ENCODE data around the gene SPRED2.
"Not testable (repeated sequence)": the region's sequence is repeated elsewhere in the genome, so short reads cannot be mapped to it uniquely, and the experiment has no call there.

The SPRED2 gene

GRCh38 chr2:65349863-65350262 lies 82.5 kb downstream of the SPRED2 start:
- in situ Hi-C loops (cut with MboI; ENCODE audit: low sequenced_read_pairs): no loop called here

- in situ Hi-C loops (cut with MboI; ENCODE audit: low sequenced_read_pairs): no loop called here
Observed at GRCh38 chr2:65347913-65348312, 84.5 kb downstream of the SPRED2 start.

DNA sequence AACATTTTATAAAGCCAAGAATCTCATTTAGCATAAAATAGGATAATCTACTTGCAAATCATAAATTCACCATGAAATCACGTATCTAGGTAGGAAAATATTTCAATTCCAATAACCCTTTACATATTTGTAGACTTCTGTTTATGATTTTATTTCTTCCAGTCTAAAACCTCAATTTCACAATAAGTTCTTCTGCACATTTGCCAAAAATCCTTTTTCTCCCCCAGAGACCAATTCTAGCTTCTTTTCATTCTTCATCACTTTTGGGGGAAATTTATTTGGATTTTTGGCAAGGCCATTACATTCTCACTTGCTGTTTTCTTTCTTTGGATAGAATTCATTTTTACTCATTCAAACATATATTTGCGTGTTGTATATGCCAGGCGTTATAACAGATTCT lies 86.8 kb downstream of the SPRED2 start:
- in situ Hi-C loops (cut with MboI; ENCODE audit: low sequenced_read_pairs): no loop called here

GRCh38 chr2:65344689-65345088 lies 87.7 kb downstream of the SPRED2 start:
- in situ Hi-C loops (cut with MboI; ENCODE audit: low sequenced_read_pairs): no loop called here

DNA sequence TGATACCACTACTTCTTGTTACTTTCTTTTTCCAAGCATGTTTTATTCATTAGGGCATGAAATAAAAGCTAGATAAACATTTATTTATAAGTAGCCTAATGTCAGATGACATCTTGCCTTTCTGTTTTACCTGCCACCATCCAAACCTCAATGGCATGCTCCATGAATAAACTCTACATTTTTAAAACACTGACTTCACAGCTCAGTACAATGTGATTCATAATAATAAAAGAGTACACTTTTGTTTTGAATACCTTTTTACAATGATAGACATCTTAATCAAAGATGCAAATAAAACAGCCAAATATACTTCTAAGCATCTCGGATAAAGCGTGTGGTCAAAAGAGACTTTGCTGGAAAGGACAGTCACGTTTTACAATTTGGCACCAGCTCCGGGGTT lies 88.2 kb downstream of the SPRED2 start:
- in situ Hi-C loops (cut with MboI; ENCODE audit: low sequenced_read_pairs): no loop called here

GRCh38 chr2:65343386-65343785 lies 89.0 kb downstream of the SPRED2 start:
- in situ Hi-C loops (cut with MboI; ENCODE audit: low sequenced_read_pairs): no loop called here

DNA sequence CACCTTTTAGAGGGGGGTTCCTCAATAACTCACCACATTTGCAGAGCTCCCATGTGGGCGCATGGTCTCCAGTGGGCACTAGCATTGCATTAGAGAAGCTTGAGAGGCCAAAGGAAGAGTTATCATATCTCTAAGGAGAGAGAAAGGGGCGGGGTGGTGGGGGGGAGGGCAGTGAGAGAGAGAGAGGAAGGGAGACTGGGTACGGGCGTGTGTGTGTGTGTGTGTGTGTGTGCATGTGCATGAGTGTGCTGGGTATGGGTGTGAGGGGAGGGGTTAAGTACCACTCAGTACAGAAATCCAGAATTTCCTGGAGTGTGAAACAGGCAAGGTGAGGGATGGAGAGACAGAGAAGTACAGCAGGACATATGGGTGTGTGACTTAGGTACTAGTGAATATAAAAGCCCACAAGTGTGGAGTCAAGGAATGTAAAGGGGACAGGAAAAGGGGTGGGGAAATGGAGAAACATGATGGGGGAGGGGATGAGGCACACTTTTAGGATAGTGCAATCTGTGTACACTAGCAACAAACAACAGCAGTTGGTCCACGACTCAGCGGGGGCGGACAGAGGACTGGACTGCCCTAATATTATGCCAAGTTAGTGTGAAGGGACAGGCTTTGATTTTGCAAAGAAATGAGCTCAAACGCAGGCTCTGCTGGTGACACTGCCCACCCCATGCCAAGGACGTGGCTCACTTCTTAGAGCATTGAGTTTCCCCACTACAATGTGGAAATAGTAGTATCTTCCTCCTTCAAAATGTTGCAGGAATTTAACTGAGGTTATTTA lies 91.3 kb downstream of the SPRED2 start:
- in situ Hi-C loops (cut with MboI; ENCODE audit: low sequenced_read_pairs): no loop called here

GRCh38 chr2:65339648-65340047 lies 92.8 kb downstream of the SPRED2 start:
- in situ Hi-C loops (cut with MboI; ENCODE audit: low sequenced_read_pairs): no loop called here

GRCh38 chr2:65338830-65339495 lies 93.4 kb downstream of the SPRED2 start:
- in situ Hi-C loops (cut with MboI; ENCODE audit: low sequenced_read_pairs): not testable (repeated sequence)

DNA sequence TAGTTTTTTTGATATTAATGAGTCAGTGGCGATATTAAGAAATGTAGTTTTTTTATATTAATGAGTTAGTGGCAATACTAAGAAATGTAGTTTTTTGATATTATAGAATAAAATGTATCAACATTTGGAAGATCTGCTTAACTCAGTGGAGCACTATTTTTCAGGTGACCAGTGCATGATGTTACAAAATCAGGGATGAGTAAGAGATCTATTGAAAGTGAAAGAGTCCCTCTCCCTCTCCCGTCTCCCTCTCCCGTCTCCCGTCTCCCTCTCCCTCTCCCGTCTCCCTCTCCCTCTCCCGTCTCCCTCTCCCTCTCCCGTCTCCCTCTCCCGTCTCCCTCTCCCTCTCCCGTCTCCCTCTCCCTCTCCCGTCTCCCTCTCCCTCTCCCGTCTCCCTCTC lies 94.5 kb downstream of the SPRED2 start:
- in situ Hi-C loops (cut with MboI; ENCODE audit: low sequenced_read_pairs): not testable (repeated sequence)

DNA sequence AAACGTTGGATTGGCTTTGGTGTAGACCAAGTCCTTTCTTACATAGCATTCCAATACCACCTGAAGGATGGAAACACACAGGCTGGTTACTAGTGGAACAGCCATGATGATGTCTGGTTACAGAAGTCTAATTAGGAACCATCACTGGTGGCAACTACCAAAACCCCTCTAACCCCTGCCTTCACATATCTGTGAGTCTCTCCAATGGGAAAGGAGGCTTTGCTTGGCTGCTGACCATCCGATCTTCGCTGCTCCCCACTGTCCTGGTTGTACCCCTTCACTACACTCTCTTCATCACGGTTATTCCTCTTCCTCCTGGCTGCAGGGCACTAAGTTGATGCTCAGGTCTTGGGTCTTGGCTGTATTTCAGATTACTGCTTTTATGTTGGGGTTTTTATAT lies 97.7 kb downstream of the SPRED2 start:
- in situ Hi-C loops (cut with MboI; ENCODE audit: low sequenced_read_pairs): no loop called here

DNA sequence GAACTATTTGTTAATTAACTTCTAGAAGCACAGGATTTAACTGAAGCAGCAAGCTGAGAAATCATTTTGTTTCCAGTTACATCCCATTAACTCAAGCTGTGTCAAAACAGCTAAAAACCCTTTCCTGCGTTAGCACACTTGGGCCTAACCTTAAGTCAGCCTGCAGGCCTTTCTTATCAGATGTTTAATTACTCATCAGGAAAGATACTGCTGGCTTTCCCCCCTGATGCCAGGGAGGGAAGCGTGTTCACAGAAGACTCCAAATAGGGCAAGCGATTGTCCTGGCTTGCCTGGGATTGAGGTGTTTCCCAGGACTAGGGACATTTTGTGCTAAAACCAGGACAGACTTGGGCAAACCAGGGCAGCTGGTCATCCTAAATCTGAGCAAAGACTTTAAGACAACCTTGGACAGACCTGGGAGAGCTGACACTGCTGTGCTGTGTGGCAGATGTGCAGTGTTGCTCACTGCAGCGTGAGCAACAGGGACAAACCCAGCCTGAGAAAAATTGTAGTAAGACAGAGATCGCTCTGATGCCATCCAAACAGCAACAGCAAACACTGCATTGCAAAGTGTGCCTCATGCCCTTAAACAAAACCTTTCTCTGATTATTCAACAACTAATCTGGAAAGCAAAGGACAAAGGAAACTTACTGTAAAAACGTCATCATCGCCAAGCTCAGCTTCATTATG lies 100.9 kb downstream of the SPRED2 start:
- in situ Hi-C loops (cut with MboI; ENCODE audit: low sequenced_read_pairs): no loop called here

GRCh38 chr2:65329525-65329924 lies 102.9 kb downstream of the SPRED2 start:
- in situ Hi-C loops (cut with MboI; ENCODE audit: low sequenced_read_pairs): no loop called here

- in situ Hi-C loops (cut with MboI; ENCODE audit: low sequenced_read_pairs): no loop called here
Observed at GRCh38 chr2:65326276-65326675, 106.1 kb downstream of the SPRED2 start.

GRCh38 chr2:65325066-65325465 lies 107.3 kb downstream of the SPRED2 start:
- in situ Hi-C loops (cut with MboI; ENCODE audit: low sequenced_read_pairs): no loop called here

GRCh38 chr2:65320946-65321345 lies 111.5 kb downstream of the SPRED2 start:
- in situ Hi-C loops (cut with MboI; ENCODE audit: low sequenced_read_pairs): no loop called here

- in situ Hi-C loops (cut with MboI; ENCODE audit: low sequenced_read_pairs): no loop called here
Observed at GRCh38 chr2:65320042-65320725, 112.2 kb downstream of the SPRED2 start.

GRCh38 chr2:65319674-65320041 lies 112.7 kb downstream of the SPRED2 start:
- in situ Hi-C loops (cut with MboI; ENCODE audit: low sequenced_read_pairs): no loop called here

- in situ Hi-C loops (cut with MboI; ENCODE audit: low sequenced_read_pairs): no loop called here
Observed at GRCh38 chr2:65319072-65319673, 113.2 kb downstream of the SPRED2 start.

DNA sequence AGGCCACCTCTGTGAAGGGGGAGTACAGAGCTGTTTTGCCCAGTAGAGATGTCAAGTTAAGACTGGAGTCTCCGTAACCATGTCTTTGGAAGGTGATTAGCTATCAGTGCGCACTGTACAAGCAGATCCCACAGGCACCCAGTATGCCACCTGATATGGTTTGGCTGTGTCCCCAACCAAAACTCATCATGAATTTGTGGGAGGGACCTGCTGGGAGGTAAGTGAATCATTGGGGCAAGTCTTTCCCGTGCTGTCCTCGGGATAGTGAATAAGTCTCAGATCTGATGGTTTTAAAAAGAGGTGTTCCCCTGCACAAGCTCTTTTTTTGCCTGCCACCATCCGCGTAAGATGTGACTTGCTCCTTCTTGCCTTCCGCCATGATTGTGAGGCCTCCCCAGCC lies 114.6 kb downstream of the SPRED2 start:
- in situ Hi-C loops (cut with MboI; ENCODE audit: low sequenced_read_pairs): no loop called here

DNA sequence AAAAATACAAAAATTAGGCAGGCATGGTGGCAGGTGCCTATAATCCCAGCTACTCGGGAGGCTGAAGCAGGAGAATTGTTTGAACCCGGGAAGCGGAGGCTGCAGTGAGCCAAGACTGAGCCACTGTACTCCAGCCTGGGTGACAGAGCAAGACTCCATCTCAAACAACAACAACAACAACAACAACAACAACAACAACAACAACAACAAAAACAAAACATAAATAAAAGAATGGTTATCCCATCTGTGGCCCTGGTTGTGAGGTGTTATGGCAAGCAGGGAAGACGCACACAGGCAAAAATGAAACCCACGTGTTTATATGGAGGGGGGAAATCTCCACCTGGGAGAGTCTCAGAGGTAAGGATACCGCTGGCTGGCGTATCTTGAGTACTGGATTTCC lies 115.0 kb downstream of the SPRED2 start:
- in situ Hi-C loops (cut with MboI; ENCODE audit: low sequenced_read_pairs): not testable (repeated sequence)
